ENCODE results near the gene ANO1.

GRCh38 chr11:70128435-70128906, 50.4 kb downstream of the ANO1 start:
- TF ChIP-seq, protein P1, sequence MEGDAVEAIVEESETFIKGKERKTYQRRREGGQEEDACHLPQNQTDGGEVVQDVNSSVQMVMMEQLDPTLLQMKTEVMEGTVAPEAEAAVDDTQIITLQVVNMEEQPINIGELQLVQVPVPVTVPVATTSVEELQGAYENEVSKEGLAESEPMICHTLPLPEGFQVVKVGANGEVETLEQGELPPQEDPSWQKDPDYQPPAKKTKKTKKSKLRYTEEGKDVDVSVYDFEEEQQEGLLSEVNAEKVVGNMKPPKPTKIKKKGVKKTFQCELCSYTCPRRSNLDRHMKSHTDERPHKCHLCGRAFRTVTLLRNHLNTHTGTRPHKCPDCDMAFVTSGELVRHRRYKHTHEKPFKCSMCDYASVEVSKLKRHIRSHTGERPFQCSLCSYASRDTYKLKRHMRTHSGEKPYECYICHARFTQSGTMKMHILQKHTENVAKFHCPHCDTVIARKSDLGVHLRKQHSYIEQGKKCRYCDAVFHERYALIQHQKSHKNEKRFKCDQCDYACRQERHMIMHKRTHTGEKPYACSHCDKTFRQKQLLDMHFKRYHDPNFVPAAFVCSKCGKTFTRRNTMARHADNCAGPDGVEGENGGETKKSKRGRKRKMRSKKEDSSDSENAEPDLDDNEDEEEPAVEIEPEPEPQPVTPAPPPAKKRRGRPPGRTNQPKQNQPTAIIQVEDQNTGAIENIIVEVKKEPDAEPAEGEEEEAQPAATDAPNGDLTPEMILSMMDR (IDR thresholded peaks at IDR 0.05) = no peak
- no peak for TF ChIP-seq POLR2A (IDR thresholded peaks at IDR 0.05)

Measured in uterus (tissue), 2 donors.